Measurements from ENCODE around the gene NAA15.
"Not testable (repeated sequence)": the region's sequence is repeated elsewhere in the genome, so short reads cannot be mapped to it uniquely, and the experiment has no call there.

Gene NAA15

DNA sequence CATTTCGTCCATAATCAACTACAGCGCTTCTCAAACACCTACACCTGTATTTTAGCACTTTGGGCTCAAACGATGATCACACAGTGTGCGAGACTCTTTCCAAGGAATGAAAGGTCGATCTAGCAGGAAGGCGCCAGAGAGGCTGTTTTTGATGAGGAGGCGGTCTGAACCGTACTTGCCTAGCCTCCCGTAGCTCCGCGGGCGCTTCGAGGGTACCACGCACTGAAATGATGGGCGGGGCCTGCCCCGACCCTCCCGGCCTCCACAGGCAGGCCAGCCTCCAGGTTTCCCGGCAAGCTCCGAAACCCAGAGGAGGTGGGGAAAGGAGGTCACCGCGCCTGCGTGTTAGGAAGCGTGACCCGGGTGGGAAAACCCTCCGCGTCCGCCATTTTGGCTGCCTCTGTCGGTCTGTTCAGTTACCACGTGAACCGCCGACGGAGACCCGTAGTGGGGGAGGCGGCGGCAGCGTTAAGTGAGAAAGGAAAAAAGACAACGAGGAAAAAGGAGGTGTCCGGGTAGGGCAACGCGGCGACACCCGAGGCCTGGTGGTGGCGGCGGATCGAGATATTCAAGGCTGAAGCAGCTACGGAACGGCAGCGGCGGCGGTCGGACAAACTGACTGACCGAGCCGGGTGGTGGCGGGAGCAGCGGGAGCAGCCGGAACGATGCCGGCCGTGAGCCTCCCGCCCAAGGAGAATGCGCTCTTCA lies at the start of gene NAA15:
TSS of gene NAA15 (plus strand) at position 393 of the 708 bp plus-strand sequence. CDS start at position 666, 273 bp downstream.
- DNase-seq, result peak; percentile 96

DNA sequence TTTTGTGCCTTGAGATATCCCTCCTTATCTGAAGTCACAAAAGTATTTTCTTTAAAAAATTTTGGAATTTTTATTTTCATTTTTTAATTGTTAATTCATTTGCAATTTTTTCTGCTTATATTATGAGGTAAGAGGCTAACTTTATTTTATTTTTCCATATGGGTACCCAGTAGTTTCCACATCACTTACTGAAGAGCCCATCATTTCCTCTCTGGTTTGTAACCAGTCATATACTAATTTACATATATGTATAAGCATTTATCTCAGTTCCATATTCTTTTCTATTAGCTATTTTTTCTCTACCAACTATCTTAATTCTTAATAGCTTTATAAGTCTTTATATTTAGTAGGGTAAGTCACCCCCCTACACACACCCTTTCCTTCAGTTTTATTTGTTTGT lies 48.3 kb upstream of the NAA15 start:
- DNase-seq, result no peak

DNA sequence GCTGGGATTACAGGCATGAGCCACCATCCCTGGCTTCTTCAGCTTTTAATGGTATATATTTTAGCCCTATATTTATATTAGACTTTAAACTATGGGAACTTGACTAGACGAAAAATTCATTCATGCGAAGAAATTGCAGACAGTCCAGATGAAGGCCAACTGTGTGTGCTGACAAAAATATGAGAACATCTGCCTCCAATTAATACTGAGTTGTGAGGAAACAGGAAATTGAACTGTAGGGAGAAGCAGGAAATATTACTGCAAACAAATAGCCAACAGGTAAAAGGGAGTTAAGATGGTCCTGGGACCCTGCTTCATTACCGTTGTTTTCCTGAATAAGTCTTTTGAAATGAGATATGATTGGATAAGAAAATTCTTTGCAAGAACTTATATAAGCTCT lies 47.6 kb upstream of the NAA15 start:
- DNase-seq, result no peak

DNA sequence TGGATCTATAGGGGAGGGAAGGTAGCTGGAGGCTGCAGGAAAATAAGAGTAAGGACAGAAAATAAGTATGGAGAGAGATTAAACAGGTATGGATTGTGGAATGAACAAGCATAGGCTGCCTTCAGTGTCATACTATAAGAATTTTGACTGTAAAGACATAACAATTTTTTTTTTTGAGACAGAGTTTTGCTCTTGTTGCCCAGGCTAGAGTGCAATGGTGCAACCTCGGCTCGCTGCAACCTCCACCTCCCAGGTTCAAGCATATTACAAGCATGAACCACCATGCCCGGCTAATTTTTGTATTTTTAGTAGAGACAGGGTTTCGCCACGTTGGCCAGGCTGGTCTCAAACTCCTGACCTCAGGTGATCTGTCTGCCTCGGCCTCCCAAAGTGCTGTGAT lies 45.7 kb upstream of the NAA15 start:
- not testable (repeated sequence) for DNase-seq

DNA sequence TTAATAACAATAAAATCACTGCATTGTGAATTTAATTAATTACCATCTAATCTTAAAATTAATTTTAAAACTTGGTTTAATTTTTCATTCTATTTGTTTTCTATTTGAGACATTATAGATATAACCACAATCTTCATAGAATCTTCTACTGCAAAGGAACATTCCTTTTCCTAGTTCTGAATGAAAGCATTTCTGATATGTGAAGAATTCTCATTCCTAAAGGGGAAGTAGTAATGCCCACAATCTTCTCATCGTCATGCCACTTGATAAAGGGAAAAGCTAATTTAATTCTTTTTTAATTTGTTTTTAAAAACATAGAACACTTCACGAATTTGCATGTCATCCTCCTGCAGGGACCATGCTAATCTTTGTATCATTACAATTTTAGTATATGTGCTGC lies 45.0 kb upstream of the NAA15 start:
- DNase-seq, result no peak

DNA sequence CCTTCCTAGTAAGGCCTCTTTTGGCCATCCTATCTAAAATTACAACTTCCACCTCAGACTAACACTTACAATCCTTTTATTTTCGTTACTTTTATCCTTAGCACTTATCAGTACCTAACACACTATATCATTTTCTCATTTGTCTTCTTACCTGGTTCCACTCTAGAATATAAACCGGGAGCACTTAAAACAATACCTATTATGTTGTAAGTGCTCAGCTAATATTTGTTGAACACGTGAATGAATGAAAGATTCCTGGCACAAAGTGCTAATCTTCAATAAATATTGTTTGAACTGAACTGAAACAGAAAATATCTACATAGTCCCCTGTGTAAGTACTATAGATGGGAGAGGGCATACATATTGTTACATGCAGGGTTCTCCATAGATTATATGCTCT lies 35.7 kb upstream of the NAA15 start:
- DNase-seq, result no peak

DNA sequence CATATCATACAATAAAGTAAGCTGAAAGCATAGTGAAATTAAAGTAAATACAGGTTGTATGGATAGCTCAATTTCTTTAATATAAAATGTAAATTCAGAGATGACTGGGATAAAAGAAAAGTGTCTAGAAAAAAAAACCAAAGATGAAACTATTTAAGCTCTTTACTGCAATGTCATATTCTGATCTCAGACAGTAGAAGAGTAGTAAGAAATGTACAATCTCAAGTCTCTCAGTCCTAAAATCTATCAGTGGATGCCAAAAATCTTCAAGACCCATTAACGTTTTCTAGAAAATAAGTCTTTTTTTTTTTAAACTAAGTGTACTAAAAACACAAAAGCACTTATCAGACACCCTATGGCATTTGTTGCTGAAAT lies 35.1 kb upstream of the NAA15 start:
- no peak for DNase-seq

DNA sequence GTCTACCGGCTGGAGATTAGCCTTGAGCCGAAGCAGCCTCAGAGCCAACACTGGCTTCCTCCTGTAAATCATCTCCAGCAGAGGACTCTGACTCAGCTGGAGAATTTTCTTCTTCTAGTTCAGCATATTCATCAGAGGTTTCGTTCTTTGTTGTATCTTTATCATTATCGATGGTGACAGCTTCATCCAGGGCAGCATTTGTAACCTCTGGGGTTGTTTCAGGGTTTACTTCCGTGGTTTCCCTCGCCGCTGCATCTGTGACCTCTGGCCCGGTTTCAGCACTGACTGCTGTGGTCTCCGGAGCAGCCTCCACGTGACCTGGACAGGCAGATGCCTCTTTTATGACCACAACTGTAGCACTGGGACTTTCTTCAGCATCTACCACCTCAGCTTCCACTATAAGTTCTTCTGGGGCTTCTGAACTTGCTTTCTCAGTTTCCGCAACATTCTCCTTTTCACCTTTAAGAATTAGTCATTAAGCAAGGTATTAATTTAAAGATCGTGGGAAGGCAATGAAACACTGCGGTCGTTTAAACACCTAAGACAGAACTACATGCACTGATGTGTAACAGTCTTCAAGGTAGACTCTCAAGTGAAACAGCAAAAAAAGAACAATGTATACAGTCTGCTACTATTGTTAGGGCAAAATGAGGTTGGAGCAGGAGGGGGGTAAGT lies 34.6 kb upstream of the NAA15 start:
- DNase-seq, result peak; percentile 84

DNA sequence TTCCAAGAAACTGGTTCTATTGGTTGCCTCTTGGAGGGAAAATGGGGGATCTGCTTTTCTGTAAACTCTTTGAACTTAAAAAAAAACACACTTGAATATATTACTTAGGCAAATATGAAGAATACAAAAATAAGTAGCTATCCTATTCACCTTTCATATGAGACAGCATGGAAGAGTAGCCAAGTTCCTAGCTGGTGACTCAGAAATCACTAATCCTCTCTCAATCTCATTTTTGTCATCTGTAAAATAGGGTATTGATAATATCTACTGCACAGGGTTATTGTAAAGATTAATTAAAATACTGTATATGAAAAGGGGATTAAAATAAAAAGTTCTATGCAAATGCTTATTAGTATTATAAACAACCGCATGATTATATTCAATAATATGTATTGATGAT lies 34.0 kb upstream of the NAA15 start:
- no peak for DNase-seq

DNA sequence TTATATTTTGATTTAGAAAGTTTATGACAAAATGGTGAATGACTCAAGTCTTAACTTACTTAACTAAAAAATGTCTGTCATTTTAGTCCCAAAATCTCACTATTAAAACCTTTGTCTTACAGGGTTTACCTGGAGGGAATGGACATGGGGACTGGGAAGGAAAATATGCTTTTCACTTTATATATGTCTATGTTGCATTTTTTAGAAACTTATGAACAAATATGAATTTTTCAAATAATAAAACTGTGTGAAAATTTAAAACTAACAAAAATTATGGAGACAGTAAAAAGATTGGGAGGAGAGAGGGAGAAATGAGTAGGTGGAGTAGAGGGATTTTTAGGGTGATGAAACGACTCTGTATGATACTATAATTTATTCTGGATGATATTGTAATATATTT lies 27.5 kb upstream of the NAA15 start:
- DNase-seq, result no peak

DNA sequence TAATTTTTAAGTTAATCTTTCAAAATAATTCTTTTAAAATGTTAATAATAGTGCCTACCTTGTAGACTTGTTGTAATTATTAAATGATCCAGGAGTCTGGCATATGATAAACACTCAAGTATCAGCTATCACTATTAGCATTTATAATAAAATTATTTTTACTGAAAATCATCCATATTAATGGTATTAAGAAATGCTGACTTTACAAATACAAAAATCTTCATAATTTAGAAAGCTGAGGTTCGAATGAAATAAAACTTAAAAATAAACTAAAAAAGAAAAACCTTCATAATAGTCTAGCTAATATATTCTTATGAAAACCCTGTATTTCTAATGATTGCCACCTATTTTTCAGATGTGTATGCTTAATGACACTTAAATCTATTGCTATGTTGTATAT lies 26.5 kb upstream of the NAA15 start:
- no peak for DNase-seq

DNA sequence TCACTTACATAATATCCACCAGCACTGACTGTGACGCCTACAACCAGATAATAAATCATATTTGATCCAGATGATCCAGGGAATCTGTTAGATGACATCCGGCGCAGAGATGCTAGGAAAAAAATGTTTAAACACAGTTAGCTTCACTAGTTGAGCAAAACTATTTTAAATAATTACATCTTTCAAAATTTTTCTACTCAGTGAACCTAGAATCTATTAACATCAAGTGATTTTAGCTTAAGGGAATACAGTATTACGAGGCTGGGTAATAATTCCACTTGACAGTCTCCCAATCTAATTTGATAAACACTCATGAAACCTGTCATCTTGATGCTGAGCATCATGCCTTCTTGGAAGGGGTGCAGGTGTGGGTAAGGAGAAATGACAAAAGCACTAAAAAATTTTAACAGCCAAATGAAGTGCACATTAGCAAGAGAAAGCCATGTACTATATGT lies 26.0 kb upstream of the NAA15 start:
- no peak for DNase-seq

DNA sequence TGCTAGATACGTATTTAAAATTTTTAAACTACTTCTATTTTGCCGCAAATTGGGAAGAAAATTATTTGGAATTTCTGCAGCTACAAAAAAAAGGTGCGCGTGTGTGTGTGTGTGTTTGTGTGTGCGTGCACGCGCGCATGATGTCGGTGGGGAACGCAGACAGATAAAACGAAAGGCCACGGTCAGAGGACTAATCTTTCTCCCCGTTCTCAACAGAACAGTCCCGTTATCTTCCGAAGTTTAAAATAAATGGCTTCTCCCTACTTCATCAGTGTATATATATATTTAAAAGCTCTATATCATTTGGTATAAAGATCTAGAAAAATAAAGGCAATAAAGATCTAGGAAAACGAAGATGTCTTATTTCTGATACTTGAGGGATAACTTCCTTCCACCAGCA lies 22.8 kb upstream of the NAA15 start:
- no peak for DNase-seq

DNA sequence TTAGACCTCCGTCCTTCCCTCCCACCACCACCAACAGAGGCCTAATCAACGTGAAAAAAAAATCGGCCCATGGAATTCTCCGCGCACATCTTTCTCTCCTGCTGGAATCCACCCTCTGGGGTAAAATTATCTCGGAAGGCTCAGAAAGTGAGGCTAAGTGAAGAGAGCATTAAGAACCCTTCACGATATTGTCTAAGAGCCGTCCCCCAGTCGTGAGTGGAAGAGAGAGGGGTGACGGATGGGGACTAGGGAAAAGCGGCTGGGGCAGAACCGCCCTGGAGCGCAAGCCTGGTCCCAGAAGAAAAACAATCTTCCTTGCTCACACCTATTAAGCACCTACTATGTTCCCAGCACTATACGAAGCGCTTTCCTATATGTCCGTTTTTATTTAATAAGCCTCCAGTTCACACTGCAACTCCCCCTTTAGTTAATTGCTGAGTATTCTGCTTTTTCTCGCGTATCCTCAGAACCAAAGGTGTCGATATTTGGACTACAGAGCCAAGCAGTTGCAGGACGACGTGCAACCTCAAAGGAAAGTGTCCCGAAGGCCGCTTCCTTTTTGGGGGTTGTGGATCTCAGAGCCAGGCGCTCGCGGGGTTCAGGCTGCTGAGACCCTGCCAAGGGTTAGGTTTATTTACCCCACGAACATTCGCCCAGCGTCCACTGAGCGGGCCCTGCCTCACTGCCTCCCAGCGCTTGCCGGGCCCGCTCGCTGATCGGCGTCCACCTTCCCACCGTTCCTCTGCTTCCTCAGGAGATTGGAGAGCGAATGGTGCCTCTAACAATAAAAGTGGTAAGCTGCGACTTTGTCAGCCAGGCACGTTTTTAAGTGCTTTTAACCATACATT lies 22.2 kb upstream of the NAA15 start:
- no peak for DNase-seq

DNA sequence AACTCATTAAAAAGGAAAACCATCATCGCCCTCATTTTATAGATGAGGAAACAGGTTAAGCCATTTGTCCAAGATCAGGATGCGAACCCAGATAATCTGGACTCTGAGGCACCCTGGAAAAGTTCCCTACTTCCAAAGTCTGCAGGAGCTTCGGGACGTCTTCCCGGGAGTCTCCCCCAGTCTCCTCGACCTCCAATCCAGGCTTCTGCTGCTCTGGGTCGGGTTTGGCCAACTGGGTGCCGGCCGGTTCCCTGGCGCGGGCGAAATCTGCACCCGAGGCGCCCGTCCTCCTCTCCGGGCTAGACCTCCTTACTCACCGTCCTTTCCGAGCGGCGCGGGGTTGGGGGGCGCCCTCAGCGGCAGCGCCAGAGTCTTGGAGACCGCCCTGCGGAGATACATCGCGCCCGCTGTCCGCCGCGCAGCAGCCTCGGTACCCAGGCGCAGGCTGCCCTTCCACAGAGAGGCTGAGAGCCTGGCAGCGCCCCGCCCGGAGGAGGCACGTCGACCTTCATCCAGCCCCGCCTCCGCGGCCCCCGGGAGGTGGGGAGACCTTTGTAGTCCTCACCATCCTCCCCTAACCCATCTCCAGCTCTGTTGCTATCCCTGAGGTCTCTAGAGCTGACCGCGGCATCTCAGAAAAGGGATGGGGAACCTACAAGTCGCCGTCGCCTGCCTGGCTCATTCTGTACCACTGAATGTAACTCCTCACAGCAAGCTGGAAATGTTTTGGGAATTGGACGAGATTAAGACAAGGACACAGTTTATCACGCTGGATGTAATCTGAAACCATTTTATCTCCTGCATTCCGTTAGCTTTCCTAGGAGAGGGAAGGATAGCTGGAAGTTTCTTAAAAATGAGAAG lies 21.3 kb upstream of the NAA15 start, which contains the start of gene MGARP:
TSS of gene MGARP (minus strand) at position 466 of the 861 bp plus-strand sequence. CDS start at position 399, 67 bp downstream.
- no peak for DNase-seq

DNA sequence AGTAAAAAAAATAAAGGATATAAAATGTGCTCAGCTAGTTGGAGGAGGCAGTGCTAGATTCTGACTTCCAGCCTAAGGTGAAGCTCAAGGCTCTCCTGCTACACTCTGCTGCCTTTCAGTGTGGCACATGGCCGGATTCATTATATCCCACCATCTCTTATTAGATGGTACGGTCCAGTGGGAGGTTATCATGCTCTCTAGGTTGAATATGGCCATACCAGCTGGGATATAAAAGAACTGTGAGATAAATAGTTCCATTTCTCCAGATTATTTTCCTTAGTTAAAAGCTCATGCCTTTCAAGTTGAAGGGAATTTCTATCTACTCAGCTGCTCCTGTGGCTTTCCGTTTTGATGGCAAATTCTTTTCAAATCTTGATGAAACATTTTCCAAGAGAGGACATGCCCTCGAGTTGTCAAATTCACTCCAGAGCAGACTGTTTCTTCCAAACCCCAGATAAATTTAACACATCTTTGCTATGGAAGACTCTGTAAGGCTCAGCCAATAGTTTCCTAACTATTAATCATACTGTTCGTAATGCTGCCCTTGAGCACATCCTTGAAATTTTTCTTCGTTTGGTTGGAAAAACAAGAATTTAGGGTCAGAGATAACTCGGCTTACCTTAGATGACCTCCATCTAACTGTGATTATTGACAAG lies 19.1 kb upstream of the NAA15 start:
- no peak for DNase-seq

DNA sequence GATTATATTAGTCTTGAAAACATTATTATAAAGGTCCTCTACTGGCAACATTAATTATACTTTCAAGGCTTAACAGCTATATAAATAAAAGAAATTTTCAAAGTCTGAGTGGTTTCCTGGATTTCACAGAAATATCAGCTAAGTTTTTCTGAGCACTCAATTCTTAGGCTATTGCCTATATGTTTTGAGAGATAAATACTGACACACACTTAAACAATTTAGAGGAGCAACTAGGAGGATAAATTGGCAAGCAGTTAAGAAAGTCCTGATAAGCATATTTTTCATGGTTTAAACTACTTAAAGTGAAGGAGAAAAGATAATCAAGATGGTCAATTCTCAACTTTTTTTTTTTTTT lies 18.6 kb upstream of the NAA15 start:
- no peak for DNase-seq

DNA sequence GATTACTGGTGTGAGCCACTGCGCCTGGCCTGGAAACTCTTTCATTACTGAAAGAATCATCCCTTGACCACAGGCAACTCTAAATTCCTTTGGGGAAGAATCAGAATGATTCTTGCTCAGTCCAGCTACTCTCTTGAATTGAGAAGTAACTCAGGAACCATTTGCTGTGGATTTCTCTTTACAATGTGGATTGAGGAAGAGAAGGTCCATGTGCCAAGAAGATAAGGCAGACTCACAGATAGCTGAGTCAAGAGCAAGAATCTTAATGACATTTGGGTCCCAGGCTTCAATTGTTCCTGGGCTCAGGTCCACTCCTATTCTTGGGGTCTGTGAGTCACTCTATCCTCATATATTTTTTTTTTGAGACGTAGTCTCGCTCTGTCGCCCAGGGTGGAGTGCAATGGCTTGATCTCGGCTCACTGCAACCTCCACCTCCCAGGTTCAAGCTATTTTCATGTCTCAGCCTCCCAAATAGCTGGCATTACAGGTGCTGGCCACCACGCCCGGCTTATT lies 15.1 kb upstream of the NAA15 start:
- DNase-seq, result no peak

DNA sequence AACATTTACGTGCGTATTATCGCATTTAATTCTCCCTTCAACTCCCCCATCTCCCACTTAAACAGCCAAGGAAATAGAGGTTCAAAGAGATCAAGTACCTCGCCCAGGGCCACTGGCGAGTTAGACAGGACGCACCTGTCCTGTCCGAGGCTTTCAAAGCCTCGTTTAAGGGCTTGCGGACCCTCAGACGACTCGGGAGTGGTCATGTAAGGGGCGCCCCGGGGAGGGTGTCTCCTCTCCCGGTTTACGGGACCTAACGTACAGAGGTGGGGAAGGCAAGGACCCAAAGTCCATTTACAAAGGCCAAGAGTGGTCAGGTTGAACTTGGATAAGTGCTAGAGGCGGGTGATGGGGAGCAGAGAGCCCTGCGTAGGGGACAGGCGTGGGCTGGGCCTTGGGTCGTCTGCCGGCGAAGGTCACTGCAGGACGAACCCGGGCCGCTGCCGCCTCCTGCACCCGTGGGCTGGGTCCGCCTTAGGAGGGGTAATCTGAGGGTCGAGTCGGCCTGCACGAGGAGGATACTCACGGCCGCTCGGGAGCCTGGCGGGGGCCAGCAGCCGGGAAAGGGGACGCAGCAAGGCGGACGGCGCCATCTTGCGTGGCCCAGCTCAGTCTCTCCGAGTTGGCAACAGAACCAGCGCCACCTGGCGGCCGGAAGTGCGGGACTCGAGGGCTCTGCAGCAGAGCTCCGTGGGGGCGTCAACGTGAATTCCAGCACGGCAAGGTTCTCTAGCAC lies 5.9 kb upstream of the NAA15 start:
- peak; percentile 66 for DNase-seq

DNA sequence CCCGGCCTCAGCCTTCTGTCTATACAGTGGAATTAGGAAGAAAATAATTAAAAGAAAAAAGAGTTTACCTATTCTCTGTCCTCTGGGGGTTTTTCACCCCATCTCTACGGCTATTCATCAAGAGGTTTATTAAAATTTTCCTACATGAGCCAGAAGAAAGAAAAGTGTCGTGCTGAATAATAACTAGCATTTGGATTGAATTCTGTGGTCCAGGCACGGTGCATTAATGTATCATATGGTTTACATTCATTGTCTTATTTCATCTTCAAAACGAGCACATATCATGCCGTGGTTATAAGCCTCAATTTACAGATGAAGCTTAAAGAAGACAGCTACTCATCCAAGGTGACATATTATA lies 5.4 kb upstream of the NAA15 start:
- no peak for DNase-seq

DNA sequence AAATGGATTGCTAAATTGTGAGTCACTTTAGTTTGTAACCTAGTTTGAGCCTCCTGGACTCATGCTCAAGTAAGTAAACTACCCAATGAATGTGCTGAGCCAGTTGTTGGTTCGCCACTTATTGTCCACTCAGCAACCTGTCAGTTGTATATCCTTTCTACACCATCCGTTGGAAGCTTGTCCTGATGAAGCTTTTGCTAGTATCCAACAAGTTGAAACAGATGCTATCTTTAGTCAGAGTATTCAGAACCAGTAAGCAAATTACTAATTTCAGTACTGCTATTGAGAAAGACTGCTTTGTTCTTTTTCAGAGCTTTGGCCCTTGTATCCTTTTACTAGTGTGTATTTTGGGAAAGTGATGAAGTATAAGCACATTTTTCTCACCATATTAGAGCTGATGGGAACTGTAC lies 4.3 kb upstream of the NAA15 start:
- no peak for DNase-seq
